ENCODE results near the gene MELTF. TPM values are rescaled to one million over a fixed set of nuclear protein-coding genes. Genes with fewer than 3 reads are reported as not detected.

The MELTF gene
- total RNA-seq, 1 donor = 5.6 TPM

DNA sequence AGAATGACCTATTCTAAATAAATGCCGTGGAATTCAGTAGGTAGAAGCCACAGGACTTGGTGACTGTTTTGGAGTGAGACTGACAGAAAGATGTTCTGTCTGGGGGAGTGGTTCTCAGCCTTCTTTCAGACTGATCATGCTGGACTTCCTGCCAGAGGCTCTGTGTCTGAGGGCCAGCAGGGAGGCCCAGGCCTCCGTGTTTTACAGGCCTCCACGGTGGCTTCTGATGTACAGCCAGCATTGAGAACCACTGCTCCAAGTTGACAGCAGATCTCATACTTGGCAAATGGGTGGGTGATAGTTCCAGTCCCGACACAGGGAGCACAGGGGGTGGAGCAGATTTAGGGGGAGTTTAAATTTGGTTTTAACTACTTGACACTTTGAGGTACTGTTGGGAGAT, 54.3 kb downstream of the MELTF start:
- H3K4me3 ChIP-seq (ENCODE audit: low read depth, low read length) = no peak overlapping the region
- DNase-seq (ENCODE audit: low read depth) = no peak
- TF ChIP-seq, protein P1, sequence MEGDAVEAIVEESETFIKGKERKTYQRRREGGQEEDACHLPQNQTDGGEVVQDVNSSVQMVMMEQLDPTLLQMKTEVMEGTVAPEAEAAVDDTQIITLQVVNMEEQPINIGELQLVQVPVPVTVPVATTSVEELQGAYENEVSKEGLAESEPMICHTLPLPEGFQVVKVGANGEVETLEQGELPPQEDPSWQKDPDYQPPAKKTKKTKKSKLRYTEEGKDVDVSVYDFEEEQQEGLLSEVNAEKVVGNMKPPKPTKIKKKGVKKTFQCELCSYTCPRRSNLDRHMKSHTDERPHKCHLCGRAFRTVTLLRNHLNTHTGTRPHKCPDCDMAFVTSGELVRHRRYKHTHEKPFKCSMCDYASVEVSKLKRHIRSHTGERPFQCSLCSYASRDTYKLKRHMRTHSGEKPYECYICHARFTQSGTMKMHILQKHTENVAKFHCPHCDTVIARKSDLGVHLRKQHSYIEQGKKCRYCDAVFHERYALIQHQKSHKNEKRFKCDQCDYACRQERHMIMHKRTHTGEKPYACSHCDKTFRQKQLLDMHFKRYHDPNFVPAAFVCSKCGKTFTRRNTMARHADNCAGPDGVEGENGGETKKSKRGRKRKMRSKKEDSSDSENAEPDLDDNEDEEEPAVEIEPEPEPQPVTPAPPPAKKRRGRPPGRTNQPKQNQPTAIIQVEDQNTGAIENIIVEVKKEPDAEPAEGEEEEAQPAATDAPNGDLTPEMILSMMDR (IDR thresholded peaks at IDR 0.05; ENCODE audit: insufficient read depth, low read length) = no peak

DNA sequence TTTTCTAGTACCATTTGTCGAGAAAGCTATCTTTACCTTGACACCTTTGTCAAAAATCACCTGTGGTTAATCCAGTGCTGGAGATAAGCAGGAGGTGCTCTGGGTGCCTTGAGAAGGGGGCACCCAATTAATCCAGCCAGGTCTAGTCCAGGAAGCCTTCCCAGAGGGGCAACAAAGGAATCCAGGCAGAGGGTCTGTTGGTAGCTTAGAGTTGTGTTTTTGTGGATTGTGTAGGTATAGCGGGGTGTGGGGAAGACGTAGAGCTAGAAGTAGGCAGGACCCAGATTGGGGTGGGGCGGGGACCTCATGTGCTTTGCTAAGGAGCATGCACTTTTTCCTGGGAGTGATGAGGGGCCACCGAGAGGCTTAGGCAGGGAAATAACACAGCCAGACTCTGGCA, 55.0 kb downstream of the MELTF start:
- H3K4me3 ChIP-seq (ENCODE audit: low read depth, low read length) = no peak overlapping the region
- TF ChIP-seq, protein P1 (IDR thresholded peaks at IDR 0.05; ENCODE audit: insufficient read depth, low read length) = no peak
- no peak for DNase-seq (ENCODE audit: low read depth)

DNA sequence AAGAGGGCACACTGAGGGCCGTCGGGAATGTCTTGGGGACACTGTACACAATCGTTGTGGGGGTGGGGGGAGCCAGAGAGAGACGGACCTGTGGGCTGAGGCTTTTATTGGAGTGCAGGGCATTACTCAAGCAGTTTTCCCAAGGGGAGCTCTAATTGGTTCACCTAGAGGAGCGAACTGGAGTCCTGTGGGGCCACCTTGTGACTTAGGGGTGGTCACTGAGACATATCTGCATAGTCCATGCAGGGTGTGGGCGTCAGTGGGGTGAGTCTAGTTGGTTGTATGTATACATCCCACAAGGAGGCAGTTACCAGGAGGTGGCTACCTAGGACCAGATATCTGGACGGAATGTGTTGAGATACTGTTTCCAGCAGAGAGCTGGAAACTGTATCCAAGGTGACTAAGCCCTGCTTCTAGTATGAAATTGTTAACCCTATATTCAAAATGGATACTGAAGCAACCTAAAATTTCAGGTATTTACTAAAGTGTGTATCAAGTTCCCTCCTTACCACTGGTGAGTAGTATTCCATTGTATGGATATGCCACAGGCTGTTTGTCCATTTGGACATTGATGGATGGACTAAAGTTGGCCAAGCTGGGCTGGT, 58.4 kb downstream of the MELTF start:
- TF ChIP-seq, protein P1 (IDR thresholded peaks at IDR 0.05; ENCODE audit: insufficient read depth, low read length) = no peak
- no peak overlapping the region for H3K4me3 ChIP-seq (ENCODE audit: low read depth, low read length)
- DNase-seq (ENCODE audit: low read depth) = no peak

DNA sequence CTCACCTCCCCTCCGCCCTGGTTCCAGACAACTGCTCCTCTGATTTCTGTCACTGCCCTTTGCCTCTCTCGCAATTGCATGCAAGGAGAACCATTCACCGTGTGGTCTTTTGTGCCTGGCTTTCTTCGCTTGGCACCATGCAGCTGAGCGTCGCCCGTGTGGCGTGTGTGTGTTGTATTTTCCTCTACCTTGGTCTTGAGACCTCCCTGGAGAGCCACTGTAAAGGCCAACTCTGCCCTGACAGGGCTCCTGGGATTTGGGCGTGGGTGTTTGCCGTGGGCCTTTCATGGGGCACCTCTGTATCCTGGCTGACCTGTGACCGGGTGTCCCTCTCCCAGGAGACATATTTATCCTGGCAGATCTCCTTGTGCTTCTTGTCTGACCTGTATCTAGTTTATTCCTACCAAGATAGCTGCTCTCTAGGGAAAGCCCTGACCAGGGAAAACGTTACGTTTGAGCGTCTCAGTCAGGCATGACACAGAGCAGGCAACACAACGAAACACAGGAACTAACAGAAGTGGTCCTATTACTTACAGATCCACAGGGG, 59.0 kb downstream of the MELTF start:
- TF ChIP-seq, protein P1 (IDR thresholded peaks at IDR 0.05; ENCODE audit: insufficient read depth, low read length) = no peak
- no peak overlapping the region for H3K4me3 ChIP-seq (ENCODE audit: low read depth, low read length)
- no peak for DNase-seq (ENCODE audit: low read depth)

DNA sequence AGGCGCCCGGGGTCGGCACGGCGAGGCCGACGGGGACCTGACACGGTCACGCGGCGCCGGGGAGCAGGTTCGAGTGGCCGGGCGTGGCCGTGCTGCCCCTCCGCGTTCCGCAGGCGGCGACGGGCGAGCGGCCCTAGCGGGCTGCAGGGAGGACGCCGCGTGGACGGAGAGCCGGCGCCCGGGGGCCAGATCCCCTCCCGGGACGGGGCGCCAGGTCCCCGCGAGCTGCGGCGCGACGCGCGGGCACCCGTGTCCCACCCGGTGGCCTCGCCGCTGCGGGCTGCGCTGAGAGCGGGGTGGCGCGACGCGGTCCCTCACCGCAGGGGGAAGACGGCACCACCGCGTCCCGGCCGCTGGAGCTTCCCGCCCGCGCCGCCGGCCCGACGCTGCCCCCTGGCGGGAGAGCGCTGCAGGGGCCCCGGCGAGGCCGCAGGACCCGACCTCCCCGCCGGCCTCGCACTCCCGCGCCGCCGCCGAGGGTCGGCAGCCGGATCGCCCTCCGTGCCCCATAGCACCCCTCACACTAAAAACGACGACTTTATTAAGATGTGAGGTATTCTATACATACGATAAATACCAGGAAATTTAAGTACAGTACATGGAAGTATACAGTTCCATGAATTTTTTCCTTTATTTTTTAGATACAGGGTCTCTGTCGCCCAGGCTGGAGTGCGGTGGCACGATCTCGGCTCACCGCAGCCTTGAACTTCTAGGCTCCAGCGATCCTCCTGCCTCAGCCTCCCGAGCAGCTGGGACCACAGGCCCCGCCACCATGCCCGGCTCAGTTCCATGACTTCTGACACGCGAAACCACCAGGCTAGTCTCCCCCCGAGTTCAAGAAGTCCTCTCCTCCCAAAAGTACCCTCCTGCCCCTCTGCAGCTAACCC, 59.7 kb downstream of the MELTF start:
- TF ChIP-seq, protein P1 (IDR thresholded peaks at IDR 0.05; ENCODE audit: insufficient read depth, low read length) = peak; percentile 53
- H3K4me3 ChIP-seq (ENCODE audit: low read depth, low read length) = peak overlapping the region; percentile 71
- peak; percentile 30 for DNase-seq (ENCODE audit: low read depth)

DNA sequence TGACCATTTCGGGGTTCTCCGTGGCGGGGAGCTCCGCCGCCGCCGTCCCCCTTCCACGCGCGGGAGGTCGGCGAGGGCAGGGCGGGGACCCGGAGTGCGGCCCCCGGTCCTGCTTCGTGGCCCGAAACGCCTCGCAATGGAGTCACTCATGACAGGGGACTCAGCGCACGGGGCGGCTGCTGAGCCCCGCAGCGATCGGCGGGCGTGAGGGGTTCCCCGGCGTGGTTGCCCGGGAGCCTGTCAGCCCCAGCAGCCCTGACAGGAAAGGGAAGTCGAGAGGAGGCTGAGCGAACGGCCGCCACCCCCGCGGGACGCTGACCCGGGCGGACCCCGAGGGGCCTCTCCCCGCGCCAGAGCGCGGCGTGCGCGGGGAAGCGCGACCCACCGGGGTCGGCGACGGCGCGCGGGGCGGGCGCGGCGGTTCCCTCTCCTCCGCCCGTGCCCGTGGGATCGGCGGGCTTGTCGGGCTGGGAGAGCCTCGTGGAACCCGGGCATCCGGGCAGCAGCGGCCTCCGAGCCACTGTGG, 60.4 kb downstream of the MELTF start:
- DNase-seq (ENCODE audit: low read depth) = no peak
- TF ChIP-seq, protein P1 (IDR thresholded peaks at IDR 0.05; ENCODE audit: insufficient read depth, low read length) = no peak
- peak overlapping the region; percentile 71 for H3K4me3 ChIP-seq (ENCODE audit: low read depth, low read length)

All from fibroblast of the aortic adventitia (primary cell).